OCI-LY1 (cell line): ENCODE measurements around the gene ASTN1.

Experiments used
- EZH2 ChIP-seq: fragments of 200-600 bp; sonication (generic), shearing (Covaris generic); IDR thresholded peaks from 2 replicates; pipeline ENCODE4 v1.8.0; 2017; ENCODE audit warnings: borderline replicate concordance, mixed run types, mild to moderate bottlenecking, antibody characterized with exemption, low read length, moderate library complexity, mixed read lengths
- TF ChIP-seq, protein P1 (sequence below): fragments of 200-600 bp; sonication (generic), shearing (Covaris generic); IDR thresholded peaks from 2 replicates; pipeline ENCODE4 v1.5.1; 2017; ENCODE audit warnings: mild to moderate bottlenecking, antibody characterized with exemption, low read length, moderate library complexity, mixed read lengths

DNA sequence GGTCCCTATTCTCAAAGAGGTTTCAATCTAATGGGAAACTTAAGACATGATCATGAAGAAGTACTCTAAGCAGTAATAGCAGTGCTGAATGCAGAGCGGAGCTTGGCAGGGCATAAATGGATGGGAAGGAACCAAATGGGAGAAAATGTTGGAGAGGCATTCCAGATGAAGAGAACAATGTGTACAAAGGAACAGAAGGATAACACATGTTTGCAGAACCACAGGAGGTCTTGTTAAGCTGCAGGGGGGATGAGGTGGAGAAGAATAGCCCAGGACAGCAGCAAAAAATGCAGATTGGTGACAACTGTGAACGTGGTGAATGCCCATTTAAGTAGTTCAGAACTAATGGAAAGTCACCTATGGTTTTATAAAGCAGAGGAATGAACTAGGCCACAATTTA lies 99.1 kb downstream of the ASTN1 start:
- TF ChIP-seq, protein P1, sequence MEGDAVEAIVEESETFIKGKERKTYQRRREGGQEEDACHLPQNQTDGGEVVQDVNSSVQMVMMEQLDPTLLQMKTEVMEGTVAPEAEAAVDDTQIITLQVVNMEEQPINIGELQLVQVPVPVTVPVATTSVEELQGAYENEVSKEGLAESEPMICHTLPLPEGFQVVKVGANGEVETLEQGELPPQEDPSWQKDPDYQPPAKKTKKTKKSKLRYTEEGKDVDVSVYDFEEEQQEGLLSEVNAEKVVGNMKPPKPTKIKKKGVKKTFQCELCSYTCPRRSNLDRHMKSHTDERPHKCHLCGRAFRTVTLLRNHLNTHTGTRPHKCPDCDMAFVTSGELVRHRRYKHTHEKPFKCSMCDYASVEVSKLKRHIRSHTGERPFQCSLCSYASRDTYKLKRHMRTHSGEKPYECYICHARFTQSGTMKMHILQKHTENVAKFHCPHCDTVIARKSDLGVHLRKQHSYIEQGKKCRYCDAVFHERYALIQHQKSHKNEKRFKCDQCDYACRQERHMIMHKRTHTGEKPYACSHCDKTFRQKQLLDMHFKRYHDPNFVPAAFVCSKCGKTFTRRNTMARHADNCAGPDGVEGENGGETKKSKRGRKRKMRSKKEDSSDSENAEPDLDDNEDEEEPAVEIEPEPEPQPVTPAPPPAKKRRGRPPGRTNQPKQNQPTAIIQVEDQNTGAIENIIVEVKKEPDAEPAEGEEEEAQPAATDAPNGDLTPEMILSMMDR = no peak
- no peak for TF ChIP-seq EZH2
